Ovary (tissue), 3 donors: Measurements from ENCODE around the gene STMN1.

Experiments
- EP300 ChIP-seq: sonication (generic); formaldehyde crosslinking; IDR thresholded peaks from one replicate; pipeline ENCODE4 v1.6.1; 2017; ENCODE audit warnings: antibody characterized with exemption
- POLR2A ChIP-seq: fragments of 450-650 bp; IDR thresholded peaks from one replicate; pipeline ENCODE4 v1.6.1; 2017; ENCODE audit warnings: antibody characterized with exemption, mild to moderate bottlenecking, moderate library complexity
- TF ChIP-seq, protein P1 (sequence below), 3 donors: fragments of 450-650 bp in 2 of 3; fragments of 200-600 bp in 1 of 3; IDR thresholded peaks; one replicate each; pipeline versions ENCODE4 v1.5.1 to v1.8.0; 2016 to 2022; ENCODE audit warnings: antibody characterized with exemption in 3 of 3, mild to moderate bottlenecking in 1 of 3
- donor health status: DM: no; HTN: no; CAD: no.

DNA sequence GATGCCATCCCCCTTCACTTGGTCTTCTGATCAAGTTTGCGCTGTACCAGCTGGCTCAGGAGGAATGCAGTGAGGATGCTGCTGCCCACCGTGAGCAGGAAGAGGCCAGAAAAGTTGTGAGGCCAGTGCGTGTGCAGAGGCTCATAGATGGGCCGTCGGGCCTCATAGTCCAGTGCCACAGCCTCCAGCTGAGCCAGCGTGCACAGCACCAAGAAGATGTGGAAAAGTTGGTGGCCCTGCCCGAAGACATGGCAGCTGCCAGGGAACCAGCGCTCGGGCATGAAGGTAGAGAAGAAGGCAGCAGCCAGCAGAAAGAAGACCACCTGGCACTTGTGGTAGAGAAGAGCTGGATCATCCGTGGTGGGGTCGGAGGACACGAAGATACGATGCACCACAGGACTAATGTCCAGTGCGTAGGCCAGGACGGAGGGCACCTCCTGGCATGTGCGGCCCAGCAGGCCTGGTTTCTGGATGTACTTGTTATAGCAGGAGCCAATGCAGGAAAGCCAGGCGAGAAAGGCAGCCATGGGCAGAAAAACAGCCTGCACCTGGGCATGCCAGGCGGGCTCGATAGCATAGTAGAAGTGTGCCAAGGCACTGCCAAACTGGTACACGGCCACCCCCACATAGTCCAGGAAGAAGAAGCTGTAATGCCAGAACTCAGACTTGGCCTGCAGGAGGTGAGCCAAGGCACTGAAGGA lies 43.3 kb downstream of the STMN1 start:
- TF ChIP-seq, protein P1, sequence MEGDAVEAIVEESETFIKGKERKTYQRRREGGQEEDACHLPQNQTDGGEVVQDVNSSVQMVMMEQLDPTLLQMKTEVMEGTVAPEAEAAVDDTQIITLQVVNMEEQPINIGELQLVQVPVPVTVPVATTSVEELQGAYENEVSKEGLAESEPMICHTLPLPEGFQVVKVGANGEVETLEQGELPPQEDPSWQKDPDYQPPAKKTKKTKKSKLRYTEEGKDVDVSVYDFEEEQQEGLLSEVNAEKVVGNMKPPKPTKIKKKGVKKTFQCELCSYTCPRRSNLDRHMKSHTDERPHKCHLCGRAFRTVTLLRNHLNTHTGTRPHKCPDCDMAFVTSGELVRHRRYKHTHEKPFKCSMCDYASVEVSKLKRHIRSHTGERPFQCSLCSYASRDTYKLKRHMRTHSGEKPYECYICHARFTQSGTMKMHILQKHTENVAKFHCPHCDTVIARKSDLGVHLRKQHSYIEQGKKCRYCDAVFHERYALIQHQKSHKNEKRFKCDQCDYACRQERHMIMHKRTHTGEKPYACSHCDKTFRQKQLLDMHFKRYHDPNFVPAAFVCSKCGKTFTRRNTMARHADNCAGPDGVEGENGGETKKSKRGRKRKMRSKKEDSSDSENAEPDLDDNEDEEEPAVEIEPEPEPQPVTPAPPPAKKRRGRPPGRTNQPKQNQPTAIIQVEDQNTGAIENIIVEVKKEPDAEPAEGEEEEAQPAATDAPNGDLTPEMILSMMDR (IDR thresholded peaks at IDR 0.05): no peak
- TF ChIP-seq POLR2A (no peak), EP300 (no peak)
